ENCODE results near the gene RETN. TPM values are rescaled to one million over a fixed set of nuclear protein-coding genes. Genes with fewer than 3 reads are reported as not detected.

RETN gene
- total and polyA plus RNA-seq, 2 donors (not counting 3 experiments of a cell fraction or from before 2014, with no cell fraction given) = not detected

- Histone ChIP-seq H3K4me1 (ENCODE audit: control insufficient read depth, extremely low read depth, insufficient read depth, low read length) (peaks cover 9% of the 10 kb centered on the region), H3K4me2 (ENCODE audit: insufficient read depth, low read length) (no peak overlapping the region), H2AFZ (ENCODE audit: low read depth, low read length) (no peak overlapping the region), H3K79me2 (ENCODE audit: control insufficient read depth, insufficient read depth, low read length) (peaks cover 30% of the 10 kb centered on the region), H3K9ac (replicated peaks; ENCODE audit: extremely low read depth, insufficient read depth, low read length) (no peak overlapping the region), H4K20me1 (replicated peaks; ENCODE audit: control insufficient read depth, extremely low read depth, insufficient read depth, low read length) (no peaks in the 10 kb centered on the region), H3K36me3 (ENCODE audit: control insufficient read depth in 2 of 2, extremely low read depth in 1 of 2, insufficient read depth in 2 of 2, low read length in 2 of 2) (peaks cover 2 to 33% of the 10 kb centered on the region in 2 experiments), H3K9me1 (replicated peaks; ENCODE audit: control insufficient read depth, extremely low read depth, insufficient read depth, low read length) (no peaks in the 10 kb centered on the region), H3K4me3 (replicated peaks in 1 of 3; ENCODE audit: insufficient read depth in 1 of 3, low read depth in 1 of 3, low read length in 3 of 3) (no peak overlapping the region), H3K9me3 (replicated peaks; ENCODE audit: control insufficient read depth, insufficient read depth, low read length) (no peaks in the 10 kb centered on the region), H3K27ac (ENCODE audit: insufficient read depth, low read depth, low read length) (no peak overlapping the region), H3K27me3 (ENCODE audit: control insufficient read depth in 2 of 2, insufficient read depth in 2 of 2, low read length in 2 of 2) (no peaks in the 10 kb centered on the region)
- ChIA-PET POLR2A (interaction anchor here (0.6 kb wide), 1 partner anchor 175 kb away, joined by 3 read pairs; no protein-coding TSS in a partner anchor), CTCF (interaction anchor here (0.6 kb wide), 1 partner anchor 16 kb away, joined by 3 read pairs; no protein-coding TSS in a partner anchor)
- no peak for TF ChIP-seq MYC (IDR thresholded peaks at IDR 0.05; ENCODE audit: low read depth, low read length)
- TF ChIP-seq FOS (IDR thresholded peaks at IDR 0.05; ENCODE audit: borderline replicate concordance, insufficient read depth, low read length) = no peak
- TF ChIP-seq JUN (IDR thresholded peaks at IDR 0.05; ENCODE audit: borderline replicate concordance, insufficient read depth, insufficient read length, low read depth) = no peak
- no peak for TF ChIP-seq MAX (IDR thresholded peaks at IDR 0.05; ENCODE audit: insufficient read depth, insufficient read length)
- no peak for TF ChIP-seq EZH2 (IDR thresholded peaks at IDR 0.05; ENCODE audit: borderline replicate concordance, low read depth, low read length, severe bottlenecking)
- TF ChIP-seq GATA2 (IDR thresholded peaks at IDR 0.05; ENCODE audit: insufficient read depth, insufficient read length, low read depth, low read length) = no peak
- TF ChIP-seq CTCF (IDR thresholded peaks at IDR 0.05; ENCODE audit: extremely low read depth in 1 of 2, insufficient read depth in 1 of 2, low read depth in 1 of 2, low read length in 2 of 2) = no peak
- no peak for TF ChIP-seq POLR2A (IDR thresholded peaks at IDR 0.05; ENCODE audit: low read depth, low read length)
- TF ChIP-seq POLR2AphosphoS5 (IDR thresholded peaks at IDR 0.05; ENCODE audit: insufficient read depth, low read depth, low read length) = no peak
- dilution Hi-C loops (cut with MboI; ENCODE audit: extremely low pct_ligation_motif_present, low sequenced_read_pairs) = no loop called here
- BruUV-seq (replicated peaks) = no TSS peak
- DNase-seq (ENCODE audit: low read depth, low spot score) (no peak), FAIRE-seq (no peak)
- intact Hi-C loops (cut with micrococcal nuclease) = no loop called here
Observed at GRCh38 chr19:7624810-7625209, 44.0 kb upstream of the RETN start.

All from endothelial cell of umbilical vein (primary cell).